BLaER1 treated with 17β-estradiol and CSF1 and Interleukin-3, amounts not matched to agents 10 nM and 100 nM (cell line): Measurements from ENCODE around the gene MAGEA2.
"Not testable (repeated sequence)": the region's sequence is repeated elsewhere in the genome, so short reads cannot be mapped to it uniquely, and the experiment has no call there.

ENCODE experiments used
- H3K27ac ChIP-seq, 11 experiments: shearing (Covaris generic); formaldehyde crosslinking; 2 replicates each; pipeline ENCODE4 v1.8.1; 2022
- H3K27me3 ChIP-seq, 11 experiments: shearing (Covaris generic); formaldehyde crosslinking; 2 replicates each; pipeline ENCODE4 v1.8.1; 2022
- H3K36me3 ChIP-seq, 11 experiments: shearing (Covaris generic); formaldehyde crosslinking; 2 replicates each; pipeline ENCODE4 v1.8.1; 2022
- H3K4me1 ChIP-seq, 10 experiments: shearing (Covaris generic); formaldehyde crosslinking; 2 replicates each; pipeline ENCODE4 v1.8.1; 2022
- H3K4me2 ChIP-seq, 11 experiments: shearing (Covaris generic); formaldehyde crosslinking; 2 replicates each; pipeline ENCODE4 v1.8.1; 2022
- H3K4me3 ChIP-seq, 10 experiments: shearing (Covaris generic); formaldehyde crosslinking; 2 replicates each; pipeline ENCODE4 v1.8.1; 2022
- H3K9ac ChIP-seq, 11 experiments: shearing (Covaris generic); formaldehyde crosslinking; 2 replicates each; pipeline ENCODE4 v1.8.1; 2022
- H3K9me3 ChIP-seq, 11 experiments: shearing (Covaris generic); formaldehyde crosslinking; replicated peaks in 1 of 11; 2 replicates each; pipeline ENCODE4 v1.8.1; 2022
- H4K20me1 ChIP-seq, 11 experiments: shearing (Covaris generic); formaldehyde crosslinking; 2 replicates each; pipeline ENCODE4 v1.8.1; 2022
- Cebpa-rat ChIP-seq, 11 experiments: shearing (Covaris generic); IDR thresholded peaks; 2 replicates each; pipeline ENCODE4 v1.8.1; 2022

Gene MAGEA2

DNA sequence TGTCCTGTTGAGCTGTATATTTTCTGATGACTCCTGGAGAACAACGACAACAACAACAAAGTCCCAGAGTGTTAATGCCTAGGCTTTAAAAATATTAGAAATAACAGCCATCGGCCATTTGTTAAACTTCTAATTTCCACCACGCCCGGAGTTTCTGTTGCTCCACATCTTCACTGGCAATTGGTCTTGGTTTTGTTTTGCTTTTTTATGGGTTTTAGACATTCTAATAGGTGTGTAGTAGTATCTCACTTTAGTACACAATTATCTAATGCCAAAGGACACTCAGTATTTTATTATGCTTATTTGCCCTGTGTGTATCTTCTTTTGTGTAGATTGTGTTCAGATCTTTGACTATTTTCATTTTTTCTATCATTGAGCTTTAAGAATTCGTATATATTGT, 15.1 kb downstream of the MAGEA2 start:
- no peaks in the 10 kb centered on the region; a peak in 1 of 22 replicates for H3K9me3 ChIP-seq
- H3K4me2 ChIP-seq, result no peak overlapping the region
- no peak overlapping the region for H3K9ac ChIP-seq
- no peaks in the 10 kb centered on the region for H3K4me1 ChIP-seq
- H4K20me1 ChIP-seq, result no peaks in the 10 kb centered on the region; a peak in 2 of 22 replicates
- H3K36me3 ChIP-seq, result no peaks in the 10 kb centered on the region
- TF ChIP-seq Cebpa-rat (IDR thresholded peaks at IDR 0.05), result no peak
- peaks cover 56 to 84% (median 79%) of the 10 kb centered on the region in 11 experiments for H3K27me3 ChIP-seq
- H3K4me3 ChIP-seq, result no peak overlapping the region
- no peak overlapping the region for H3K27ac ChIP-seq

DNA sequence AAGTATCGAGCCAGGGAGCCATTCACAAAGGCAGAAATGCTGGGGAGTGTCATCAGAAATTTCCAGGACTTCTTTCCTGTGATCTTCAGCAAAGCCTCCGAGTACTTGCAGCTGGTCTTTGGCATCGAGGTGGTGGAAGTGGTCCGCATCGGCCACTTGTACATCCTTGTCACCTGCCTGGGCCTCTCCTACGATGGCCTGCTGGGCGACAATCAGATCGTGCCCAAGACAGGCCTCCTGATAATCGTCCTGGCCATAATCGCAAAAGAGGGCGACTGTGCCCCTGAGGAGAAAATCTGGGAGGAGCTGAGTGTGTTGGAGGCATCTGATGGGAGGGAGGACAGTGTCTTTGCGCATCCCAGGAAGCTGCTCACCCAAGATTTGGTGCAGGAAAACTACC, 17.1 kb downstream of the MAGEA2 start:
- H3K27me3 ChIP-seq, result peaks cover 59 to 87% (median 84%) of the 10 kb centered on the region in 11 experiments
- H3K9me3 ChIP-seq, H4K20me1 ChIP-seq, H3K4me1 ChIP-seq, H3K36me3 ChIP-seq, H3K9ac ChIP-seq, H3K4me2 ChIP-seq, H3K27ac ChIP-seq, H3K4me3 ChIP-seq: not testable (repeated sequence)

DNA sequence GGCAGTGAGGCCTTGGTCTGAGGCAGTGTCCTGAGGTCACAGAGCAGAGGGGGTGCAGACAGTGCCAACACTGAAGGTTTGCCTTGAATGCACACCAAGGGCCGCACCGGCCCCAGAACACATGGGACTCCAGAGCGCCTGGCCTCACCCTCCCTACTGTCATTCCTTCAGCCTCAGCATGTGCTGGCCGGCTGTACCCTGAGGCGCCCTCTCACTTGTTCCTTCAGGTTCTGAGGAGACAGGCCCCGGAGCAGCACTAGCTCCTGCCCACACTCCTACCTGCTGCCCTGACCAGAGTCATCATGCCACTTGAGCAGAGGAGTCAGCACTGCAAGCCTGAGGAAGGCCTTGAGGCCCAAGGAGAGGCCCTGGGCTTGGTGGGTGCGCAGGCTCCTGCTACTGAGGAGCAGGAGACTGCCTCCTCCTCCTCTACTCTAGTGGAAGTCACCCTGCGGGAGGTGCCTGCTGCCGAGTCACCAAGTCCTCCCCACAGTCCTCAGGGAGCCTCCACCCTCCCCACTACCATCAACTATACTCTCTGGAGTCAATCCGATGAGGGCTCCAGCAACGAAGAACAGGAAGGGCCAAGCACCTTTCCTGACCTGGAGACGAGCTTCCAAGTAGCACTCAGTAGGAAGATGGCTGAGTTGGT, 17.7 kb downstream of the MAGEA2 start:
- Histone ChIP-seq H3K9me3 (no peaks in the 10 kb centered on the region; a peak in 1 of 22 replicates), H3K4me1 (no peaks in the 10 kb centered on the region), H3K4me3 (no peak overlapping the region), H3K27me3 (peaks cover 62 to 92% (median 85%) of the 10 kb centered on the region in 11 experiments), H3K27ac (no peak overlapping the region), H3K36me3 (no peaks in the 10 kb centered on the region), H3K4me2 (no peak overlapping the region), H3K9ac (no peak overlapping the region), H4K20me1 (no peaks in the 10 kb centered on the region; a peak in 1 of 22 replicates)
- no peak for TF ChIP-seq Cebpa-rat (IDR thresholded peaks at IDR 0.05)

DNA sequence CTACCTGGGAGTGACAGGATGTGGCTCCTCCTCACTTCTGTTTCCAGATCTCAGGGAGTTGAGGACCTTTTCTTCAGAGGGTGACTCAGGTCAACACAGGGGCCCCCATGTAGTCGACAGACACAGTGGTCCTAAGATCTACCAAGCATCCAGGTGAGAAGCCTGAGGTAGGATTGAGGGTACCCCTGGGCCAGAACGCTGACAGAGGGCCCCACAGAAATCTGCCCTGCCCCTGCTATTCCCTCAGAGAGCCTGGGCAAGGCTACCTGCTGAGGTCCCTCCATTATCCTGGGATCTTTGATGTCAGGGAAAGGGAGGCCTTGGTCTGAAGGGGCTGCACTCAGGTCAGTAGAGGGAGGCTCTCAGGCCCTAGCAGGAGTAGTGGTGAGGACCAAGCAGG, 18.5 kb downstream of the MAGEA2 start:
- no peak overlapping the region for H3K9ac ChIP-seq
- TF ChIP-seq Cebpa-rat (IDR thresholded peaks at IDR 0.05), result no peak
- H3K27me3 ChIP-seq, result peaks cover 64 to 91% (median 85%) of the 10 kb centered on the region in 11 experiments
- no peaks in the 10 kb centered on the region; a peak in 1 of 22 replicates for H4K20me1 ChIP-seq
- no peak overlapping the region for H3K4me3 ChIP-seq
- no peaks in the 10 kb centered on the region for H3K36me3 ChIP-seq
- H3K4me2 ChIP-seq, result no peak overlapping the region
- H3K9me3 ChIP-seq, result no peaks in the 10 kb centered on the region; a peak in 1 of 22 replicates
- no peak overlapping the region for H3K27ac ChIP-seq
- H3K4me1 ChIP-seq, result no peaks in the 10 kb centered on the region

DNA sequence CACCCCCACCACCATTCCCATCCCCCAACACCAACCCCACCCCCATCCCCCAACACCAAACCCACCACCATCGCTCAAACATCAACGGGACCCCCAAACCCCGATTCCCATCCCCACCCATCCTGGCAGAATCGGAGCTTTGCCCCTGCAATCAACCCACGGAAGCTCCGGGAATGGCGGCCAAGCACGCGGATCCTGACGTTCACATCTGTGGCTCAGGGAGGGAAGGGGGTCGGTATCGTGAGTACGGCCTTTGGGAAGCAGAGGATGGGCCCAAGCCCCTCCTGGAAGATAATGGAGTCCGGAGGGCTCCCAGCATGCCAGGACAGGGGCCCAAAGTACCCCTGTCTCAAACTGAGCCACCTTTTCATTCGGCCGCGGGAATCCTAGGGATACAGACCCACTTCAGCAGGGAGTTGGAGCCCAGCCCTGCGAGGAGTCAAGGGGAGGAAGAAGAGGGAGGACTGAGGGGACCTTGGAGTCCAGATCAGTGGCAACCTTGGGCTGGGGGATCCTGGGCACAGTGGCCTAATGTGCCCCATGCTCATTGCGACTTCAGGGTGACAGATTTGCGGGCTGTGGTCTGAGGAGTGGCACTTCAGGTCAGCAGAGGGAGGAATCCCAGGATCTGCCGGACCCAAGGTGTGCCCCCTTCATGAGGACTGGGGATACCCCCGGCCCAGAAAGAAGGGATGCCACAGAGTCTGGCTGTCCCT, 19.3 kb downstream of the MAGEA2 start:
- not testable (repeated sequence) for H3K36me3 ChIP-seq, H3K9ac ChIP-seq, H3K4me2 ChIP-seq, H4K20me1 ChIP-seq, H3K27ac ChIP-seq, H3K9me3 ChIP-seq, H3K4me1 ChIP-seq, H3K4me3 ChIP-seq
- H3K27me3 ChIP-seq, result peaks cover 63 to 89% (median 83%) of the 10 kb centered on the region in 11 experiments

DNA sequence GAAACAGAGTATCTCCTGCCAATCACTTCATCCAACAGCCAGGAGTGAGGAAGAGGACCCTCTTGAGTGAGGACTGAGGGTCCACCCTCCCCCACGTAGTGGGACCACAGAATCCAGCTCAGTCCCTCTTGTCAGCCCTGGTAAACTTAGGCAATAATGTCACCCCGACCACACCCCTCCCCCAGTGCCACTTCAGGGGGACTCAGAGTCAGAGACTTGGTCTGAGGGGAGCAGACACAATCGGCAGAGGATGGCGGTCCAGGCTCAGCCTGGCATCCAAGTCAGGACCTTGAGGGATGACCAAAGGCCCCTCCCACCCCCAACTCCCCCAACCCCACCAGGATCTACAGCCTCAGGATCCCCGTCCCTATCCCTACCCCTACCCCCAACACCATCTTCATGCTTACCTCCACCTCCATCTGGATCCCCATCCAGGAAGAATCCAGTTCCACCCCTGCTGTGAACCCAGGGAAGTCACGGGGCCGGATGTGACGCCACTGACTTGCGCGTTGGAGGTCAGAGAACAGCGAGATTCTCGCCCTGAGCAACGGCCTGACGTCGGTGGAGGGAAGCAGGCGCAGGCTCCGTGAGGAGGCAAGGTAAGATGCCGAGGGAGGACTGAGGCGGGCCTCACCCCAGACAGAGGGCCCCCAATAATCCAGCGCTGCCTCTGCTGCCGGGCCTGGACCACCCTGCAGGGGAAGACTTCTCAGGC, 20.2 kb downstream of the MAGEA2 start, which contains the start of the genes CSAG1 and MAGEA12:
Gene CSAG1 (minus strand): TSS at position 461 of the 715 bp plus-strand sequence. CDS start 1,261 bp downstream, outside the sequence.
Gene MAGEA12 (plus strand): TSS at position 497 of the 715 bp plus-strand sequence. CDS start 2,405 bp downstream, outside the sequence.
- H3K27ac ChIP-seq, result no peak within 1 kb of the TSS
- no peaks in the 10 kb centered on the region for H3K4me1 ChIP-seq
- H3K27me3 ChIP-seq, result peaks cover 60 to 89% (median 81%) of the 10 kb centered on the region in 11 experiments
- no peaks in the 10 kb centered on the region; a peak in 1 of 22 replicates for H4K20me1 ChIP-seq
- no peaks in the 10 kb centered on the region for H3K36me3 ChIP-seq
- TF ChIP-seq Cebpa-rat (IDR thresholded peaks at IDR 0.05), result no peak
- H3K9me3 ChIP-seq, result no peaks in the 10 kb centered on the region; a peak in 1 of 22 replicates
- H3K4me3 ChIP-seq, result no peak within 1 kb of the TSS
- no peak within 1 kb of the TSS for H3K4me2 ChIP-seq
- no peak within 1 kb of the TSS for H3K9ac ChIP-seq

DNA sequence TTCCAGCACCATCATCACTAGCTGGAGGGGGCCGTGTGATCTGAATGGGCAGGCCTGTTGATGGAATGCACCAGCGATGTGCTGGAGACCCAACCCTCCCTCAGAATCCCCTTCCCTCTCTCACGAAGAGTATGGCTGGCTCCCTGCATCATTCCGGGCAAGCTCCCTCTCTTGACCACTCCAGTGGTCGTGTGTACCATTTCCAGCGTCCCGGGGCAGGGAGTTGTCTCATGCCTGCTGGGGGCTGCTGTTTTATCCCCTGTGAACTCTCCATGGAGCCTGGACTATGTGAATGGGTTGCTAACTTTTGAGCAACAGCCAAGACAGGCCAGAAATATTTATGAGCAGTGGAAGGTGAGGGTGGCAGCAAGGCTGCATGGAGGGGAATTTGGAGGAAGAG, 28.2 kb downstream of the MAGEA2 start:
- Histone ChIP-seq H3K9ac (no peak overlapping the region), H3K27ac (no peak overlapping the region), H4K20me1 (no peaks in the 10 kb centered on the region), H3K4me1 (no peaks in the 10 kb centered on the region), H3K4me3 (no peak overlapping the region), H3K36me3 (no peaks in the 10 kb centered on the region), H3K27me3 (peaks cover 32 to 50% (median 47%) of the 10 kb centered on the region in 11 experiments), H3K4me2 (no peak overlapping the region), H3K9me3 (peaks cover 0 to 11% (median 0%) of the 10 kb centered on the region in 11 experiments; a peak in 1 of 22 replicates)
- no peak for TF ChIP-seq Cebpa-rat (IDR thresholded peaks at IDR 0.05)

DNA sequence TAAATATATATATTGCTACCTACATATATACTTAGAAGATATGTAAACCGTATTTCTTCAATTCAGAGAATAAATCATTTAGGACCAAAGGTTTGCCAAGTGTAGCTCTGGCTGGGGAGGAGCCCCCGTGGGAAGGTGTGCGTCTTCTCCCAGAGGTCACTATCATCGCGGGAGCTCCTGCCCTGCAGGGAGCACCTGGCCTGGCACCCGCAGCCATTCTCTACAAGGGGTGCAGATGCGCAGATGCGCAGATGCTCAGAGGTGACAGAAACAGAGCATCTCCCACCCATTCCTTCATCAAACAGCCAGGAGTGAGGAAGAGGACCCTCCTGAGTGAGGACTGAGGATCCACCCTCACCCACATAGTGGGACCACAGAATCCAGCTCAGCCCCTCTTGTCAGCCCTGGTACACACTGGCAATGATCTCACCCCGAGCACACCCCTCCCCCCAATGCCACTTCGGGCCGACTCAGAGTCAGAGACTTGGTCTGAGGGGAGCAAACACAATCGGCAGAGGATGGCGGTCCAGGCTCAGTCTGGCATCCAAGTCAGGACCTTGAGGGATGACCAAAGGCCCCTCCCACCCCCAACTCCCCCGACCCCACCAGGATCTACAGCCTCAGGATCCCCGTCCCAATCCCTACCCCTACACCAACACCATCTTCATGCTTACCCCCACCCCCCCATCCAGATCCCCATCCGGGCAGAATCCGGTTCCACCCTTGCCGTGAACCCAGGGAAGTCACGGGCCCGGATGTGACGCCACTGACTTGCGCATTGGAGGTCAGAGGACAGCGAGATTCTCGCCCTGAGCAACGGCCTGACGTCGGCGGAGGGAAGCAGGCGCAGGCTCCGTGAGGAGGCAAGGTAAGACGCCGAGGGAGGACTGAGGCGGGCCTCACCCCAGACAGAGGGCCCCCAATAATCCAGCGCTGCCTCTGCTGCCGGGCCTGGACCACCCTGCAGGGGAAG, 39.5 kb downstream of the MAGEA2 start, which contains the start of gene MAGEA2B:
Gene MAGEA2B (plus strand): TSS at position 814 of the 973 bp plus-strand sequence. CDS start 2,479 bp downstream, outside the sequence.
- not testable (repeated sequence) for H3K4me3 ChIP-seq, H3K36me3 ChIP-seq, H3K9me3 ChIP-seq, H3K27me3 ChIP-seq, H3K4me1 ChIP-seq, H3K4me2 ChIP-seq, H3K9ac ChIP-seq, H3K27ac ChIP-seq, H4K20me1 ChIP-seq

DNA sequence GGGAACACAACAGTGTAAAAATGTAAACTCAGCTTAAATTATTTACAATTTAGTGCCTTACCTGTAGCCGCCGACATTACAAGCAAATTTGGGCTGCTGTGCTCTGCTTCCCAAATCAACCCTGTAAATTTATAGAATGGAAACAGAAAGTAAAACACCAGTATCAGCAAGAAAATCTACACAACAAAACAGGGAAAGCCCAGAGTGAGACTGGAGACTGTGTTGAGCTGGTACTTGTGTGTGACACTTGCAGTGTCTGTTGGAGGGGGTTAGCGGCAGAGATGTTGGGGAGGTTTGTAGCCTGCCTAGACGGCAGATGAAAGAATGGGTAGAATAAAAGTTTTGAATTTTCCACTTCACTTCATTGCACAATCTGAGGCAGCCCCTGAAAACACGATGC, 40.4 kb downstream of the MAGEA2 start:
- H3K36me3 ChIP-seq, H3K4me3 ChIP-seq, H3K9ac ChIP-seq, H3K9me3 ChIP-seq, H3K27ac ChIP-seq, H4K20me1 ChIP-seq, H3K4me1 ChIP-seq, H3K4me2 ChIP-seq, H3K27me3 ChIP-seq: not testable (repeated sequence)

DNA sequence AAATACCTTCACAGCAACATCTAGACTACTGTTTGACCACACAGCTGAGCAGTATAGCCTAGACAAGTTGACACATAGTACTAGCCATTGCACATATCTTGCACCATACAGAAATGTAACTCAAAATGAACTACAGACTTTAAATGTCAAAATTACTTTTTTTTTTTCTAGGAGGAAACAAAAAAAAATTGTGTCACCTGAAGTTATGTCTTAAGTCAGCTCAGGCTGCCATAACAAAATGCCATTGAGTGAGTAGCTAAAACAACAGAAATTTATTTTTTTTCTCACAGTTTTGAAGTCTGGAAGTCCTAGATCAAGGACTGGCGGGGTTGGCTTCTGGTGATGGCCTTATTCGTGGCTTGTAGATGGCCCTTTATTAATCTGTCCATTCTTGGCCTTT, 44.5 kb downstream of the MAGEA2 start, which contains the start of gene CSAG2:
Gene CSAG2 (minus strand): TSS at position 101 of the 400 bp plus-strand sequence. CDS start 161 bp downstream, outside the sequence.
- not testable (repeated sequence) for H3K4me3 ChIP-seq, H3K36me3 ChIP-seq, H3K9me3 ChIP-seq, H3K9ac ChIP-seq, H3K27ac ChIP-seq, H3K27me3 ChIP-seq, H3K4me2 ChIP-seq, H4K20me1 ChIP-seq, H3K4me1 ChIP-seq

DNA sequence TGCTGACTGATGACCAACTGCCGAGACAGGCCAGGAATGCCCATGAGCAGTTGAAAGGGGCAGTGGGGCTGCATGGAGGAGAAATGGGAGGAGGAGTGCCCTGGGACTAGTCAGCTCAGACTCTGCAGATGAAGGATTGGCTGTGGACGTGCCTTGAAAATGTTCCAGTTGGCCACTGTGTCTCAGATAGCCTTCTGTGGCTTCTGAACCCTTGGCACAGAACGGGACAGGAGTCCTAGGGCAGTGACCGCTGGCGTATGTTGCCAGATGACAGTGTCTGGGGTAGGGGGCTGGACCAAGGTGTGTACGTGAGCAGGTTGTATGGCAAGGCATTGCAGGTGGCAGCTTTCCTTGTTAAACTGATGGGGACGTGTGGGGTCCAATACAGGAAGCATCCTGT, 47.1 kb downstream of the MAGEA2 start:
- not testable (repeated sequence) for H3K4me1 ChIP-seq, H3K9me3 ChIP-seq, H3K27me3 ChIP-seq, H3K36me3 ChIP-seq, H3K4me2 ChIP-seq, H3K4me3 ChIP-seq, H4K20me1 ChIP-seq, H3K9ac ChIP-seq, H3K27ac ChIP-seq

DNA sequence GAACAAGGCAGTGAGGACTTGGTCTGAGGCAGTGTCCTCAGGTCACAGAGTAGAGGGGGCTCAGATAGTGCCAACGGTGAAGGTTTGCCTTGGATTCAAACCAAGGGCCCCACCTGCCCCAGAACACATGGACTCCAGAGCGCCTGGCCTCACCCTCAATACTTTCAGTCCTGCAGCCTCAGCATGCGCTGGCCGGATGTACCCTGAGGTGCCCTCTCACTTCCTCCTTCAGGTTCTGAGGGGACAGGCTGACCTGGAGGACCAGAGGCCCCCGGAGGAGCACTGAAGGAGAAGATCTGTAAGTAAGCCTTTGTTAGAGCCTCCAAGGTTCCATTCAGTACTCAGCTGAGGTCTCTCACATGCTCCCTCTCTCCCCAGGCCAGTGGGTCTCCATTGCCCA, 53.3 kb downstream of the MAGEA2 start:
- H3K27me3 ChIP-seq, result not testable (repeated sequence)

More for the DNA sequence above, 53.3 kb downstream of the MAGEA2 start:
- not testable (repeated sequence) for H3K9me3 ChIP-seq, H4K20me1 ChIP-seq, H3K4me3 ChIP-seq, H3K36me3 ChIP-seq, H3K27ac ChIP-seq, H3K9ac ChIP-seq, H3K4me1 ChIP-seq, H3K4me2 ChIP-seq
